ENCODE data around the gene SIRT2.

SIRT2 gene

DNA sequence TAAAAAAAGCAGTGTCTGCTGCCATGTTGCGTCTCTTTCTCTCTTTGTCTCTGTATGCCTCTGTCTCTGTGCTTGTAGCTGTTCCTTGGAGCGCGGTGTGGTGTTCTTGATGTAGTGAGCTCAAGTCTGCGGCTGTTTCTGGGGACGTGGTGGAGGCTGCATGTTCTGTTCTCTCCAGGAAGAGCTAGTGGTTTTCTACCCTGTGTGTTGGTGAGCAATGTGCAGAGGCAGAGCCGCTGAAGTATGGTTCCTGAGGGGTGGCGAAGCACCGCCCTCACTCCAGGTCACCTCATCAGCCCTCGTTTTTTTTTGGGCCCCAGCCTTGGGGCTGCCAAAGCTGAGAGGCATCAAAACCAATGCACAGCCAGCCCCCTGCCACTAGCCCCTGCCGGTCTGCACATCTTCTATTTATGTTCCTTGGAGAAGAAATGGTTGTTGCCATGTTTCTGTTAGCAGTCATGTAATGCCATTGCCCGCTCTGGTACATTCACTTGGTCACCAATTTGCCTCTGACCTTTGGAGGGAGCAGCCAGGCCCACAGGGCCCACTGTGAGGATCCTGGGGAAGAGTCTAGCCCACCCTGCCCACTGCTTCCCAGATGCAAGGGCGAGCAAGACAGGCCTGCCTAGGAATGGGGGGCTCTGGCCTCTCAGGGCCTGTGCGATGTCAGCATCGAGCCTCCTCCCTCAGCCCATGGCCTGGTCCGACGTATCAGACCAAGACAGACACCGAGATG lies 56.8 kb downstream of the SIRT2 start:
- no peak overlapping the region for H3K4me3 ChIP-seq (ENCODE audit: low read depth, low read length)
- in situ Hi-C loops (cut with HindIII; ENCODE audit: low pct_ligation_motif_present, low sequenced_read_pairs), result no loop called here
- no peaks in the 10 kb centered on the region for H3K27me3 ChIP-seq (replicated peaks)
- no peak for DNase-seq
- H3K36me3 ChIP-seq (replicated peaks), result peaks cover 96% of the 10 kb centered on the region
- H3K27ac ChIP-seq, result no peak overlapping the region
- TF ChIP-seq, protein P1, sequence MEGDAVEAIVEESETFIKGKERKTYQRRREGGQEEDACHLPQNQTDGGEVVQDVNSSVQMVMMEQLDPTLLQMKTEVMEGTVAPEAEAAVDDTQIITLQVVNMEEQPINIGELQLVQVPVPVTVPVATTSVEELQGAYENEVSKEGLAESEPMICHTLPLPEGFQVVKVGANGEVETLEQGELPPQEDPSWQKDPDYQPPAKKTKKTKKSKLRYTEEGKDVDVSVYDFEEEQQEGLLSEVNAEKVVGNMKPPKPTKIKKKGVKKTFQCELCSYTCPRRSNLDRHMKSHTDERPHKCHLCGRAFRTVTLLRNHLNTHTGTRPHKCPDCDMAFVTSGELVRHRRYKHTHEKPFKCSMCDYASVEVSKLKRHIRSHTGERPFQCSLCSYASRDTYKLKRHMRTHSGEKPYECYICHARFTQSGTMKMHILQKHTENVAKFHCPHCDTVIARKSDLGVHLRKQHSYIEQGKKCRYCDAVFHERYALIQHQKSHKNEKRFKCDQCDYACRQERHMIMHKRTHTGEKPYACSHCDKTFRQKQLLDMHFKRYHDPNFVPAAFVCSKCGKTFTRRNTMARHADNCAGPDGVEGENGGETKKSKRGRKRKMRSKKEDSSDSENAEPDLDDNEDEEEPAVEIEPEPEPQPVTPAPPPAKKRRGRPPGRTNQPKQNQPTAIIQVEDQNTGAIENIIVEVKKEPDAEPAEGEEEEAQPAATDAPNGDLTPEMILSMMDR (IDR thresholded peaks at IDR 0.05; ENCODE audit: low read depth, low read length, missing control alignments), result no peak

DNA sequence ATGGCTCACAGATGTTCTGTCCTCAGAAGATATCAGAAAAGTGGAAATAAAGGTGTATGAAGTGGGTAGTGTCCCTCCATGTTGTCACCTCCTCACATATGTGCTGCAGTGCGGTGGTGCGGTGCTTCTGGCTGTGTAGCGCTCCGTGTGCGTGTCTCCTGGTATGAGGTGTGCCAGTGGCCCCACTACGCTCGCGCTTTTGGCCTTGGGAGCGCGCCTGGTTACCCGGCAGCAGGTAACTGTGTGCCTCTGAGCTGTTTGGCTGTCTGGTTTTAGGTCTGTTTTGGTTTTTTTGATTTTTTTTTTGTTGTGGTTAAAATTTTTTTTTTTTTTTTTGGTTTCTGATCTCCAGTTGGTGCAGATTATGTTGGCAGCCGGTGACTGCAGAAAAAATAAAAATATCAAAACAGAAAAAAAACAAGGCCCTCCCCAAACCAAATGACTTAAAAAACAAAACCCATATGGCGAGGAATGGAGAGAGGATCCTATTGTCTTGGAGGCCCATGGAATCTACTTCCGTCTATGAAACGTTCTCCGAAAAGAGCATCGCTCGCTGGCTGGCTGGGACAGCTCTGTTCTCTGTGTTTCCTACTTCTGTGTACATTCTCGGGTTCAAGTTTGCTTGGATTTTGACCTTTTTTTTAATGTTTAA lies 57.5 kb downstream of the SIRT2 start:
- in situ Hi-C loops (cut with HindIII; ENCODE audit: low pct_ligation_motif_present, low sequenced_read_pairs), result no loop called here
- TF ChIP-seq, protein P1 (IDR thresholded peaks at IDR 0.05; ENCODE audit: low read depth, low read length, missing control alignments), result no peak
- no peaks in the 10 kb centered on the region for H3K27me3 ChIP-seq (replicated peaks)
- H3K36me3 ChIP-seq (replicated peaks), result peaks cover 96% of the 10 kb centered on the region
- no peak for DNase-seq
- no peak overlapping the region for H3K4me3 ChIP-seq (ENCODE audit: low read depth, low read length)
- no peak overlapping the region for H3K27ac ChIP-seq

DNA sequence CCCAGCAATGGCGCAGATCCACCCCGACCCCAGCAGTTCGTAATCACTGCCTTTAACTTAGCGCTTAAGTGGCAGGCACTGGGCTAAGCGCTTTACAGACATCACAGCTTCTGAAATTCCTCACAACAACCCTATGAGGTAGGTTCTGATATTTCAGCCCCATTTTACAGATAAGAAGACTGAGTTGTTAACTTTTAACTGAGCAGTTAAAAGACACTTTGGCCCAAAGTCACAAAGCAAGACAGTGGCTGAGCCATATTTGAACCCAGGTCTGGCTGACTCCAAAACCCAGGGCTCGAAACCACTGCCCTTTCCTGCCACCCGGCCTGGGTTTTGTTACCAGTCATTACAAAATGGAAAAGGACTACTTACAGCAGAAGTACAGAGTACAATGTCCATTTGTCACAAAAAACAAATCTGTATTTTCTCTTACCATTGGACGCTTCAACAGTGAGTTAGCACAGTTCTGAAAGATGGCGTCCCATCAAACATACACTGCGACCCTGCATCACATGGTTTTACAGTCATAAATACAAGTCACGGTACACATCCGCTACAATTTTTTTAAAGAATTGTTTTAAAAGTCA lies 58.1 kb downstream of the SIRT2 start:
- in situ Hi-C loops (cut with HindIII; ENCODE audit: low pct_ligation_motif_present, low sequenced_read_pairs), result no loop called here
- peaks cover 93% of the 10 kb centered on the region for H3K36me3 ChIP-seq (replicated peaks)
- TF ChIP-seq, protein P1 (IDR thresholded peaks at IDR 0.05; ENCODE audit: low read depth, low read length, missing control alignments), result no peak
- DNase-seq, result no peak
- H3K4me3 ChIP-seq (ENCODE audit: low read depth, low read length), result no peak overlapping the region
- no peak overlapping the region for H3K27ac ChIP-seq
- no peaks in the 10 kb centered on the region for H3K27me3 ChIP-seq (replicated peaks)

DNA sequence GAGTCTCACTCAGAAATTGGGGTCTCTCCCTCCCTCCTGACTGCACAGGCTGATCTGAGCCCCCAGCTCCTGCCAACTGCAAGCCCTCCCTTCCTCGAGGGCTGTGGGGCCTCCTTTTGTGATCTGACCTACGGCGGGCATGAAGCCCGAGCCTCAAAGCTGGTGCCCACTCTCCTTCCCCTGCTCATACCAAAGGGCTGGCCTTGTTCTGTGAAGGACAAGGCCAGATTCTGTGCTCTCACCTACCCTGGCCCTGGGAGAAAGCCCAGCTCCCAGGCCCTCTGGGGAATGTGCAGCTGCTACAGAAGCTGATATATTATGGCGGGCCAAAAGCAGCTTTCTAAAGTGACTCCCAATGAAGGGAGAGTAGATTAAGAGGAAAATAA lies 58.8 kb downstream of the SIRT2 start:
- Histone ChIP-seq H3K4me3 (ENCODE audit: low read depth, low read length) (no peak overlapping the region), H3K36me3 (replicated peaks) (peaks cover 93% of the 10 kb centered on the region), H3K27me3 (replicated peaks) (no peaks in the 10 kb centered on the region), H3K27ac (no peak overlapping the region)
- TF ChIP-seq, protein P1 (IDR thresholded peaks at IDR 0.05; ENCODE audit: low read depth, low read length, missing control alignments), result no peak
- in situ Hi-C loops (cut with HindIII; ENCODE audit: low pct_ligation_motif_present, low sequenced_read_pairs), result no loop called here
- DNase-seq, result no peak

DNA sequence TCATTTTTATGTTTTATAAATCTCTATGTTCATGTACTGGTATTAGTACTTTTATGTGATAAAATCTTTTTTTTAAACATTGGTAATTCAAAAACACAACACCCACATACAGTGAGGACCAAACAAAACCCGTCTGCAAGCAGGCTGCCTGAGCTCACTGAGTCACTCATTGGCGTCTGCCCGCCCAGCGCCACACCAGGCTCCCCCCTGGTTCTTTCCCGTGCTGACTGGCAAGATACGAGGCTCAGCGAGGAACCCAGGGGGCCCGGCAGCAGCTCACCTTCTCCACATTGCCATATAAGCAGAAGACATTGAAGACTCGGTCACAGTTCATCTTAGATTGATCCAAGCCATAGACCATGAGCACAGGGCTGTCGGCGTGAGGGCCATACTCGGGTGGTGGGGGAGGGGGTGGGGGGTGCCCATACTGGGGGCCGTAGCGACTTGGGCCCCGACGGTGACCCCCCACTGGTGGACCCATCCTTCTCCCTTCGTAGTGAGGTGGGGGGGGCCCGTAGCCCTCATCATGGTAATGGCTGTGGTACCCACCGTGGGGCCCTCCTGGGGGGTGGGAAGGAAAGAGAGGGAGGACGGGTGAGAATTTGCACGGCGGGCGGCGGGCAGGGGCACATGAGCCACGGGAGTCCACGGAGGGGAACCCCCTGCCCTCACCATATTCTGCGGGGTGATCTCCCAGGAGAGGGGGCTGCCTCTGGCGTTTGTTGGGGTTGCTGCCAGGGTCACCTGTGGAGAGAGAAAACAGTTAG lies 59.4 kb downstream of the SIRT2 start:
- in situ Hi-C loops (cut with HindIII; ENCODE audit: low pct_ligation_motif_present, low sequenced_read_pairs), result no loop called here
- Histone ChIP-seq H3K27ac (no peak overlapping the region), H3K27me3 (replicated peaks) (no peaks in the 10 kb centered on the region), H3K36me3 (replicated peaks) (peaks cover 92% of the 10 kb centered on the region), H3K4me3 (ENCODE audit: low read depth, low read length) (no peak overlapping the region)
- no peak for DNase-seq
- TF ChIP-seq, protein P1 (IDR thresholded peaks at IDR 0.05; ENCODE audit: low read depth, low read length, missing control alignments), result no peak

Measured in brain microvascular endothelial cell (primary cell).